ENCODE results near the gene TMEM151B.

The TMEM151B gene

DNA sequence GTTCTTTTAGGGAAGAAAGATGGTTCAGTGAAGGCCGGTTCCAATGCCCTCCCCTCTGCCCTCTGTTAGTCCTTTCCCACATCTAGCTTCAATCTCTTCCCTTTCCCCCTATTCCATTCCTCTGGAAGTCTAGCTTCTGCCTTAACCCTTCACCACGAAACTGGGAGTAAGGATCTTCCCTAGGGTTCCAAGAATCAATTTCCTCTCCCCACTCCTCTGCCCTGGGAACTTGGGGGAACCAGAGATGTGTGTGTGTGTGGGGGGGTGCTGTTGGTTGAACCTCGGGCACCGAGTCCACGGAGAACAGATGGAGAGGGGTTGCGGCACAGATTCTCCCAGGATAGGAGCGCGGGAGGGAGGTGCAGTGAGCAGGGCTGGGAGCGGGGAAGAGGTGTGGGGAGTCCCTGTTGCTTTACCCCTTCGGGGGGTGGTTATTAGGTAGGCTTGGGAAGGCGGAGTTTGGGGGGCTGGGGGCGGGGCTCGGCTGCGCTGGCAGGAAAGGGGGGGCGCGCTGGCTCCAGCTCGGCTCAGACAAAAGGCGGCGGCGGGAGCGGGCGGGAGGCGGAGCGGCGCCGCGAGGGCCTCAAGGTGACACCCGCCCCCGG, at the start of gene TMEM151B:
Gene TMEM151B (plus strand): TSS at position 530 of the 605 bp plus-strand sequence. CDS start 293 bp downstream, outside the sequence.
- in situ Hi-C loops (cut with MboI; ENCODE audit: low sequenced_read_pairs, unreplicated experiment) = no loop called here
- TF ChIP-seq, protein P1, sequence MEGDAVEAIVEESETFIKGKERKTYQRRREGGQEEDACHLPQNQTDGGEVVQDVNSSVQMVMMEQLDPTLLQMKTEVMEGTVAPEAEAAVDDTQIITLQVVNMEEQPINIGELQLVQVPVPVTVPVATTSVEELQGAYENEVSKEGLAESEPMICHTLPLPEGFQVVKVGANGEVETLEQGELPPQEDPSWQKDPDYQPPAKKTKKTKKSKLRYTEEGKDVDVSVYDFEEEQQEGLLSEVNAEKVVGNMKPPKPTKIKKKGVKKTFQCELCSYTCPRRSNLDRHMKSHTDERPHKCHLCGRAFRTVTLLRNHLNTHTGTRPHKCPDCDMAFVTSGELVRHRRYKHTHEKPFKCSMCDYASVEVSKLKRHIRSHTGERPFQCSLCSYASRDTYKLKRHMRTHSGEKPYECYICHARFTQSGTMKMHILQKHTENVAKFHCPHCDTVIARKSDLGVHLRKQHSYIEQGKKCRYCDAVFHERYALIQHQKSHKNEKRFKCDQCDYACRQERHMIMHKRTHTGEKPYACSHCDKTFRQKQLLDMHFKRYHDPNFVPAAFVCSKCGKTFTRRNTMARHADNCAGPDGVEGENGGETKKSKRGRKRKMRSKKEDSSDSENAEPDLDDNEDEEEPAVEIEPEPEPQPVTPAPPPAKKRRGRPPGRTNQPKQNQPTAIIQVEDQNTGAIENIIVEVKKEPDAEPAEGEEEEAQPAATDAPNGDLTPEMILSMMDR (IDR thresholded peaks at IDR 0.05; ENCODE audit: borderline replicate concordance, control extremely low read depth, extremely low read depth, insufficient read depth, missing control alignments) = no peak
- no peak for DNase-seq (ENCODE audit: low spot score)

GRCh38 chr6:44220913-44221290, 49.3 kb upstream of the TMEM151B start:
- TF ChIP-seq, protein P1 (IDR thresholded peaks at IDR 0.05; ENCODE audit: borderline replicate concordance, control extremely low read depth, extremely low read depth, insufficient read depth, missing control alignments) = no peak
- in situ Hi-C loops (cut with MboI; ENCODE audit: low sequenced_read_pairs, unreplicated experiment) = no loop called here
- no peak for DNase-seq (ENCODE audit: low spot score)

DNA sequence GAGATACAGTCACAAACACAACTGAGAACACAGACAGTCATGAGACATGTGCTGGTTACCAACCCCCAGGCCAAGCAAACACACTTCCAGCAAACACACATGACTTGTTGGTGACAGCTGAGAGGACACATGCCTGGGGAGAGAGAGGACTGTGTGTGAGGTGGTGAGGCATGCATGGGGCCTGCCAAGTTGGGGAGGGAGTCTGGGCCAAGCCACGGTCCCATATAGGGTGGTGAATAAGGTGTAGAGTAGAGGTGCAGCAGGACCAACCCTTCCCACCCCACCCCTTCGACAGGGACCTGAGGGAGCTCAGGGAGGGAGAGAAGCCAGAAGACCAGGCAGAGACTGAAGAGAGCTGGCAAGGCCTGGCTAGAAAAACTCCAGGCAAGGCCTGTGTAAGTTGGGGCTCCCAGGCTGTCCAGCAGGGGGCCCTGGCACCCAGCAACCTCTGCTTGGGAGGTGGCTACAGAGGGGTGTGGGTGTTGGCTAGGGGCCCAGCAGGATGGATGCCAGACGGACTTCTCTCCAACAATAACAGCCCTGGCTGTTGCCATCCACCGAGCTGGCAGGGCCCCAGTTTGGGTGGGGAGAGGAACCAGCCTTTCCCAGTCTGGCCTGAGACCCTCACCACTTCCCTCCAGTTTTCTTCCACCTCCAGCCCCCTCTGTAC, 48.8 kb upstream of the TMEM151B start:
- in situ Hi-C loops (cut with MboI; ENCODE audit: low sequenced_read_pairs, unreplicated experiment) = no loop called here
- TF ChIP-seq, protein P1 (IDR thresholded peaks at IDR 0.05; ENCODE audit: borderline replicate concordance, control extremely low read depth, extremely low read depth, insufficient read depth, missing control alignments) = peak; percentile 92
- DNase-seq (ENCODE audit: low spot score) = peak; percentile 85

- in situ Hi-C loops (cut with MboI; ENCODE audit: low sequenced_read_pairs, unreplicated experiment) = no loop called here
- peak; percentile 11 for DNase-seq (ENCODE audit: low spot score)
- TF ChIP-seq, protein P1 (IDR thresholded peaks at IDR 0.05; ENCODE audit: borderline replicate concordance, control extremely low read depth, extremely low read depth, insufficient read depth, missing control alignments) = no peak
Observed at GRCh38 chr6:44221961-44222335, 48.3 kb upstream of the TMEM151B start.

DNA sequence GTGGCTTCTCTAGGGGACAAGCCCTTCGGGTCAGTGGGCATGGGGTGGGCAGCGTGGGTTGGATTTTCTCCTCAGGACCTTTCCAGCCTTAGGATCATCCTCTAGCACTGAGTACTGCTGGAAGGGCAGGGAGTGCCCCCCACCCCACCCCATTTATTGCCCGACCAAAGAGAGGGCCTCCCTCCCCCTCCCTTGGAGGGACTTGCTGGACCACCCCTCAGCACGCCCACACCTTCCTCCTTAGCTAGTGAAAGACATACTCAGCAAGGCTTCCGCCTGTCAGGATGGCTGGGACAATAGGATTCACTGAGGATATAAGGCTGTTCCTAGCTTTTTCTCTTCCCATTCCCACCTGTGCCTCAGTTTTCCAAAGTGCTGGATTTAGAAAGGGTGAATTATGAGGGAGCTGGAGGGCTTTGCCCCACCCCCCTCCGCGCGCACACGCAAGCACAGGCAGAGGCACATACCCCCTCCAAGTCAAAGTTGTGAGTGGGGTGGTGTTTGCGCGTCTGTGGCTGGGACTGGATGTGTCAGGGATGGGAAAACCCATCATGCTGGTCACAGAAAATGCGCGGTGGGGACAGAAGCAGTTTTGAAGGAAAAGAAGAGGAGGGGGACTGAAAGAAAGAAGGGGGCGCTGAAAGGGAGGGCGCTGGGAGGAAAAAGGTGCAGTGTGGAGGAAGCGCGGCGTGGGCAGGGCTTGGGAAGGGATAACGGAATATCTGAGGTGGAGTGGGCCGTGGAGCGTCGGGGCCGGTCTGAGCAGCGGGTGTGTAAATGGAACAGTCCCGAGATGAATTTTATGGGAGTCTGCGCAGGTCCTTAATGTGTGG, 47.5 kb upstream of the TMEM151B start:
- in situ Hi-C loops (cut with MboI; ENCODE audit: low sequenced_read_pairs, unreplicated experiment) = no loop called here
- TF ChIP-seq, protein P1 (IDR thresholded peaks at IDR 0.05; ENCODE audit: borderline replicate concordance, control extremely low read depth, extremely low read depth, insufficient read depth, missing control alignments) = no peak
- peak; percentile 14 for DNase-seq (ENCODE audit: low spot score)

DNA sequence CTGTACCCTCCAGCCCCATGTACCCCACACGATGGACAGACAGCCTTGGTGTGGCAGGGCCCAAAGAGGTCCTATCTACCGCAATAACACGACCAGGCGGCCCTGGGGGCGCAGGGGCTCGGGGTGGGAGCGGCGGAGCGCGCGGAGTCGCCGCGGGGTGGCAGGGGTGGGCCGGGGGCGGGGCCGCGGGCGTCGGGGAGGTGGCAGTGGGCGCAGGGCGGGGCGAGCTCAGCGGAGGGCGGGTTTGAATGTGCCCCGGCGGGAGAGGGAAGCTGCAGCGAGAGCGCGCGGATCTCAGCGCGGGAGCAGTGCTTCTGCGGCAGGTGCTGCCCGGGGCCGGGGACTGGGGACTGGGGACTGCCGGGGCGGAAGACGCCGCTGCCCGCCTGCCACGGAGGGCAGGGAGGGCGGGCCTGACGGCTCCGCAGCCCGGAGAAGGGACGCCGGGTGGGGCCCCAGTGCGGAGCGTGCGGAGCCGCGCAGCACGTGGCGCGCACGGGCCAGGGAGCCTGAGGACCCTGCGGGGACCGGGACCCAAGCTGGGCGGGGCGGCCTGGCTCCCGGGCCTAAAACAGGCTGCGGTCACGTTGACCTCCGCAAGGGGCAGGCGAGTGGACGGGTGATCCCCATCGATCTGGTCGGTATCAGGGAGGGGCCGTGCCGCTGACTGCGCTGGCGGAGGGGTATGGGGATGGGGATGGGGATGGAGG, 46.8 kb upstream of the TMEM151B start, which contains the start of gene SLC29A1:
Gene SLC29A1 (plus strand): TSS at position 277 of the 710 bp plus-strand sequence. CDS start 3,719 bp downstream, outside the sequence.
- TF ChIP-seq, protein P1 (IDR thresholded peaks at IDR 0.05; ENCODE audit: borderline replicate concordance, control extremely low read depth, extremely low read depth, insufficient read depth, missing control alignments) = no peak
- peak; percentile 94 for DNase-seq (ENCODE audit: low spot score)
- in situ Hi-C loops (cut with MboI; ENCODE audit: low sequenced_read_pairs, unreplicated experiment) = no loop called here

Data from GM13976 (cell line).